ENCODE results near the gene MRPL1. TPM values are rescaled to one million over a fixed set of nuclear protein-coding genes. Genes with fewer than 3 reads are reported as not detected.

Gene MRPL1
- 24.3 to 27.9 TPM (median 25.7 TPM) in 3 replicates for total RNA-seq (2021)
- percentile 79 among the genes with signal in this experiment for Bru-seq, nascent RNA
- long read RNA-seq, experiment 1, transcript MRPL1-201 (9 exons, 1,490 nt), result major isoform, 63 of 79 reads
- long read RNA-seq, experiment 1, partial matches to known transcripts, result 4 of 79 reads
- long read RNA-seq, experiment 1, other reads (novel, unspliced or antisense), result 12 of 79 reads
- long read RNA-seq, experiment 2, transcript MRPL1-201 (9 exons, 1,490 nt), result major isoform, 29 of 38 reads
- long read RNA-seq, experiment 2, partial matches to known transcripts, result 5 of 38 reads
- long read RNA-seq, experiment 2, other reads (novel, unspliced or antisense), result 4 of 38 reads
- long read RNA-seq, experiment 3, transcript MRPL1-201 (9 exons, 1,490 nt), result major isoform, 207 of 254 reads
- long read RNA-seq, experiment 3, partial matches to known transcripts, result 15 of 254 reads
- long read RNA-seq, experiment 3, other reads (novel, unspliced or antisense), result 32 of 254 reads

- ChIA-PET CTCF (interaction anchor here (0.5 to 1.6 kb wide), 3 partner anchors 15 to 45 kb away, joined by 3 to 5 read pairs (median 4); partner anchors contain the start of gene CNOT6L), POLR2A (interaction anchor here (0.6 to 1.8 kb wide), 8 partner anchors 33 to 199 kb away, joined by 3 to 15 read pairs (median 4); no protein-coding TSS in a partner anchor)
- ATAC-seq, result peak; percentile 92
- Mint-ChIP-seq H3K36me3 (peaks cover 10% of the 10 kb centered on the region), H3K4me3 (peak within 1 kb of the TSS; percentile 94), H3K9me3 (no peaks in the 10 kb centered on the region), H3K27me3 (ENCODE audit: low read depth) (no peaks in the 10 kb centered on the region), H3K27ac (peak within 1 kb of the TSS; percentile 99), H3K4me1 (peaks cover 20% of the 10 kb centered on the region)
- peak; percentile 83 for DNase-seq (ENCODE audit: low spot score)
- peak; percentile 86 for TF ChIP-seq GABPB1 (CRISPR knock-in tag; IDR thresholded peaks at IDR 0.05)
- no peak for TF ChIP-seq EMX1 (CRISPR knock-in tag; IDR thresholded peaks at IDR 0.05)
- TF ChIP-seq E2F5 (CRISPR knock-in tag; IDR thresholded peaks at IDR 0.05), result 0 out of 2 replicates have a peak, but pooled peaks have one; percentile 36
- no peak for TF ChIP-seq PRDM15 (CRISPR knock-in tag; IDR thresholded peaks at IDR 0.05)
- TF ChIP-seq ZNF671 (CRISPR knock-in tag; IDR thresholded peaks at IDR 0.05), result 0 out of 2 replicates have a peak, but pooled peaks have one; percentile 19
- TF ChIP-seq ESRRA (CRISPR knock-in tag; IDR thresholded peaks at IDR 0.05; ENCODE audit: borderline replicate concordance), result no peak; the same call in 1 of the 2 replicates
- peak; percentile 75; the same call in 1 of the 2 replicates for TF ChIP-seq TEAD1 (CRISPR knock-in tag; IDR thresholded peaks at IDR 0.05)
- peak; percentile 71 for TF ChIP-seq SP1 (CRISPR knock-in tag; conservative IDR thresholded peaks at IDR 0.05)
- TF ChIP-seq RORB (CRISPR knock-in tag; IDR thresholded peaks at IDR 0.05), result no peak
- no peak for TF ChIP-seq ZSCAN18 (CRISPR knock-in tag; IDR thresholded peaks at IDR 0.05)
- no peak for TF ChIP-seq E2F4 (CRISPR knock-in tag; IDR thresholded peaks at IDR 0.05; ENCODE audit: borderline replicate concordance, low read depth)
- TF ChIP-seq ARID4B (CRISPR knock-in tag; IDR thresholded peaks at IDR 0.05; ENCODE audit: borderline replicate concordance), result no peak
- TF ChIP-seq ZNF219 (CRISPR knock-in tag; IDR thresholded peaks at IDR 0.05; ENCODE audit: borderline replicate concordance), result no peak
- TF ChIP-seq HMGXB4 (CRISPR knock-in tag; IDR thresholded peaks at IDR 0.05), result peak; percentile 66; the same call in 1 of the 2 replicates
- TF ChIP-seq USF2 (CRISPR knock-in tag; IDR thresholded peaks at IDR 0.05), result 0 out of 2 replicates have a peak, but pooled peaks have one; percentile 27
- no peak for TF ChIP-seq E2F1 (CRISPR knock-in tag; IDR thresholded peaks at IDR 0.05)
- no peak for TF ChIP-seq HMGA2 (CRISPR knock-in tag; IDR thresholded peaks at IDR 0.05)
- no peak for TF ChIP-seq NR1H2 (CRISPR knock-in tag; IDR thresholded peaks at IDR 0.05)
Measured at GRCh38 chr4:77862478-77863216, at the start of gene MRPL1. Gene MRPL1, plus strand, starts transcription at chr4:77862830. Its CDS starts 19 bp downstream, at chr4:77862849.
